ENCODE results near the gene MS4A10.
"Not testable (repeated sequence)": the region's sequence is repeated elsewhere in the genome, so short reads cannot be mapped to it uniquely, and the experiment has no call there.

Gene MS4A10

GRCh38 chr11:60786811-60787567 lies 1.9 kb downstream of the MS4A10 start:
- peak; percentile 94 for DNase-seq (ENCODE audit: low spot score)

GRCh38 chr11:60788401-60789125 lies 3.4 kb downstream of the MS4A10 start:
- no peak for DNase-seq (ENCODE audit: low spot score)

- DNase-seq (ENCODE audit: low spot score): no peak
These were observed 5.6 kb downstream of the MS4A10 start for GRCh38 chr11:60790726-60791125.

- no peak for DNase-seq (ENCODE audit: low spot score)
These were observed 6.2 kb downstream of the MS4A10 start for GRCh38 chr11:60791153-60791933.

GRCh38 chr11:60792521-60792920 lies 7.4 kb downstream of the MS4A10 start:
- DNase-seq (ENCODE audit: low spot score): no peak

GRCh38 chr11:60795291-60795690 lies 10.2 kb downstream of the MS4A10 start:
- DNase-seq (ENCODE audit: low spot score): no peak

- no peak for DNase-seq (ENCODE audit: low spot score)
These were observed 12.9 kb downstream of the MS4A10 start for GRCh38 chr11:60797846-60798630.

- DNase-seq (ENCODE audit: low spot score): no peak
These were observed 13.5 kb downstream of the MS4A10 start for GRCh38 chr11:60798631-60799030.

- no peak for DNase-seq (ENCODE audit: low spot score)
These were observed 16.1 kb downstream of the MS4A10 start for GRCh38 chr11:60801194-60801593.

- DNase-seq (ENCODE audit: low spot score): no peak
These were observed 18.3 kb downstream of the MS4A10 start for GRCh38 chr11:60803273-60803936.

- DNase-seq (ENCODE audit: low spot score): no peak
These were observed 24.1 kb downstream of the MS4A10 start for GRCh38 chr11:60809249-60809648.

- no peak for DNase-seq (ENCODE audit: low spot score)
These were observed 24.6 kb downstream of the MS4A10 start for GRCh38 chr11:60809691-60810090.

GRCh38 chr11:60810151-60810550 lies 25.0 kb downstream of the MS4A10 start:
- DNase-seq (ENCODE audit: low spot score): no peak

- peak; percentile 29 for DNase-seq (ENCODE audit: low spot score)
These were observed 25.4 kb downstream of the MS4A10 start for GRCh38 chr11:60810569-60810968.

GRCh38 chr11:60813324-60813723 lies 28.2 kb downstream of the MS4A10 start:
- DNase-seq (ENCODE audit: low spot score): no peak

- no peak for DNase-seq (ENCODE audit: low spot score)
These were observed 29.0 kb downstream of the MS4A10 start for GRCh38 chr11:60814112-60814511.

- DNase-seq (ENCODE audit: low spot score): no peak
These were observed 31.5 kb downstream of the MS4A10 start for GRCh38 chr11:60816590-60817157.

- DNase-seq (ENCODE audit: low spot score): no peak
These were observed 32.9 kb downstream of the MS4A10 start for GRCh38 chr11:60818057-60818456.

- DNase-seq (ENCODE audit: low spot score): no peak
These were observed 36.9 kb downstream of the MS4A10 start for GRCh38 chr11:60821827-60822599.

- DNase-seq (ENCODE audit: low spot score): not testable (repeated sequence)
These were observed 38.7 kb downstream of the MS4A10 start for GRCh38 chr11:60823745-60824306.
